H1 (cell line): ENCODE results near the gene RAB26. TPM values are rescaled to one million over a fixed set of nuclear protein-coding genes. Genes with fewer than 3 reads are reported as not detected.
A peak's percentile ranks its signal among the peaks of the same experiment; 100 is the strongest.

ENCODE experiments used
- CTCF ChIA-PET: fragments of 300-600 bp; sonication (Branson Sonifier 250); formaldehyde crosslinking; loops from one replicate; lab custom pipeline; 2021; ENCODE audit not compliant: partially characterized antibody; lab: Charles Lee
- POLR2A ChIA-PET: fragments of 300-600 bp; sonication (Branson Sonifier 250); formaldehyde crosslinking; loops from one replicate; lab custom pipeline; 2021; ENCODE audit warnings: inconsistent platforms; ENCODE audit not compliant: partially characterized antibody; lab: Charles Lee
- DNase-seq, 2 experiments: peaks; one replicate each; pipeline versions ENCODE4 v3.0.0 to v3.0.0-alpha.2; 2010 to 2022; ENCODE audit warnings: low spot score in 2 of 2, low read depth in 1 of 2, mixed read lengths in 1 of 2
- FAIRE-seq: peaks from 2 replicates; lab custom pipeline; 2011; peaks lifted over from hg19 to GRCh38; lab: Jason Lieb, UNC
- H2AFZ ChIP-seq: 2 replicates; pipeline ENCODE4 v1.8.1; 2012; ENCODE audit warnings: low read length, inconsistent platforms
- H2AK5ac ChIP-seq: 2 replicates; pipeline ENCODE4 v1.6.1; 2013; ENCODE audit warnings: low read depth, low read length
- H2BK120ac ChIP-seq: replicated peaks from 2 replicates; pipeline ENCODE3; 2013; ENCODE audit warnings: low read depth, low read length, inconsistent platforms
- H2BK12ac ChIP-seq: 2 replicates; pipeline ENCODE4 v1.6.1; 2013; ENCODE audit warnings: low read depth, low read length
- H2BK15ac ChIP-seq: 2 replicates; pipeline ENCODE4 v1.6.1; 2013; ENCODE audit warnings: low read length
- H2BK20ac ChIP-seq: 2 replicates; pipeline ENCODE4 v1.6.1; 2013; ENCODE audit warnings: low read length
- H2BK5ac ChIP-seq: 2 replicates; pipeline ENCODE4 v1.6.1; 2013; ENCODE audit warnings: low read depth, low read length
- H3K14ac ChIP-seq: 2 replicates; pipeline ENCODE4 v1.6.1; 2013; ENCODE audit warnings: inconsistent platforms; ENCODE audit not compliant: insufficient read length
- H3K18ac ChIP-seq: 2 replicates; pipeline ENCODE4 v1.6.1; 2013; ENCODE audit warnings: low read length; ENCODE audit errors: extremely low read depth
- H3K23ac ChIP-seq: 2 replicates; pipeline ENCODE4 v1.6.1; 2013; ENCODE audit warnings: inconsistent platforms; ENCODE audit not compliant: insufficient read length
- H3K23me2 ChIP-seq: 2 replicates; pipeline ENCODE4 v1.6.1; 2013; ENCODE audit warnings: low read depth, low read length
- H3K27ac ChIP-seq: 2 replicates; pipeline ENCODE4 v1.6.1; 2011; ENCODE audit warnings: low read depth, low read length, inconsistent platforms
- H3K27me3 ChIP-seq, 4 experiments: replicated peaks in 1 of 4; 1 replicate in 1 of 4; 2 replicates in 3 of 4; pipeline versions ENCODE4 v1.6.1 to v1.8.1; 2011 to 2013; ENCODE audit warnings: low read length in 3 of 4, mild to moderate bottlenecking in 3 of 4, inconsistent platforms in 2 of 4, mixed read lengths in 2 of 4, moderate library complexity in 1 of 4; ENCODE audit not compliant: control insufficient read depth in 3 of 4, insufficient read depth in 3 of 4; ENCODE audit errors: extremely low read depth in 1 of 4
- H3K36me3 ChIP-seq, 4 experiments: 2 replicates each; pipeline versions ENCODE4 v1.6.1 to v1.8.1; 2011 to 2013; ENCODE audit warnings: mild to moderate bottlenecking in 4 of 4, low read length in 3 of 4, moderate library complexity in 2 of 4, control low read depth in 1 of 4, inconsistent platforms in 1 of 4; ENCODE audit not compliant: insufficient read depth in 4 of 4, control insufficient read depth in 2 of 4
- H3K4ac ChIP-seq: replicated peaks from 2 replicates; pipeline ENCODE3; 2013; ENCODE audit warnings: low read length, low read depth, mixed read lengths, inconsistent platforms; ENCODE audit not compliant: insufficient read length
- H3K4me1 ChIP-seq, 4 experiments: replicated peaks in 1 of 4; 1 replicate in 1 of 4; 2 replicates in 3 of 4; pipeline versions ENCODE4 v1.6.1 to v1.8.1; 2011 to 2013; ENCODE audit warnings: low read length in 3 of 4, inconsistent platforms in 2 of 4, mixed read lengths in 1 of 4; ENCODE audit not compliant: insufficient read depth in 4 of 4, control insufficient read depth in 3 of 4
- H3K4me2 ChIP-seq, 2 experiments: 2 replicates each; pipeline versions ENCODE4 v1.6.1 to v1.8.1; 2011 to 2013; ENCODE audit warnings: low read depth in 2 of 2, low read length in 2 of 2, control low read depth in 1 of 2, inconsistent platforms in 1 of 2, mild to moderate bottlenecking in 1 of 2; ENCODE audit not compliant: insufficient read depth in 1 of 2
- H3K4me3 ChIP-seq, 4 experiments: fragments of 200-600, 300-600 bp in 1 of 4; sonication (generic), shearing (Covaris generic), sonication (Bioruptor Twin) in 1 of 4; 2 replicates each; pipeline versions ENCODE4 v1.5.1 to v1.8.1; 2011 to 2016; ENCODE audit warnings: low read length in 4 of 4, low read depth in 3 of 4, control low read depth in 2 of 4, inconsistent platforms in 2 of 4, mild to moderate bottlenecking in 2 of 4, mixed read lengths in 1 of 4, moderate library complexity in 1 of 4; ENCODE audit not compliant: insufficient read depth in 2 of 4; ENCODE audit errors: extremely low read depth in 1 of 4
- H3K56ac ChIP-seq: replicated peaks from 2 replicates; pipeline ENCODE3; 2013; ENCODE audit warnings: low read depth, mild to moderate bottlenecking, mixed read lengths, low read length, inconsistent platforms; ENCODE audit not compliant: insufficient read length
- H3K79me1 ChIP-seq: 2 replicates; pipeline ENCODE4 v1.6.1; 2013; ENCODE audit warnings: low read depth, low read length, control low read depth
- H3K79me2 ChIP-seq, 2 experiments: 2 replicates each; pipeline versions ENCODE4 v1.6.1 to v1.8.1; 2012 to 2013; ENCODE audit warnings: low read length in 2 of 2, mild to moderate bottlenecking in 2 of 2, inconsistent platforms in 1 of 2; ENCODE audit not compliant: insufficient read depth in 2 of 2, control insufficient read depth in 1 of 2
- H3K9ac ChIP-seq, 4 experiments: replicated peaks in 1 of 4; 1 replicate in 1 of 4; 2 replicates in 3 of 4; pipeline versions ENCODE4 v1.6.1 to v1.8.1; 2011 to 2013; ENCODE audit warnings: low read depth in 3 of 4, low read length in 3 of 4, control low read depth in 2 of 4, mild to moderate bottlenecking in 2 of 4, moderate library complexity in 2 of 4, inconsistent platforms in 1 of 4; ENCODE audit errors: extremely low read depth in 1 of 4
- H3K9me3 ChIP-seq, 2 experiments: 2 replicates each; pipeline versions ENCODE4 v1.6.1 to v1.8.1; 2012 to 2013; ENCODE audit warnings: mild to moderate bottlenecking in 2 of 2, moderate library complexity in 2 of 2, control low read depth in 1 of 2, inconsistent platforms in 1 of 2, low read depth in 1 of 2, low read length in 1 of 2, mixed read lengths in 1 of 2; ENCODE audit not compliant: insufficient read depth in 2 of 2
- H4K20me1 ChIP-seq, 2 experiments: replicated peaks in 1 of 2; 2 replicates each; pipeline versions ENCODE3 to v1.8.1; 2011 to 2013; ENCODE audit warnings: inconsistent platforms in 2 of 2, low read length in 2 of 2, mild to moderate bottlenecking in 1 of 2; ENCODE audit not compliant: insufficient read depth in 2 of 2, control insufficient read depth in 1 of 2
- H4K5ac ChIP-seq: 2 replicates; pipeline ENCODE4 v1.6.1; 2013; ENCODE audit warnings: low read length, low read depth, mixed read lengths, inconsistent platforms; ENCODE audit not compliant: insufficient read length
- H4K8ac ChIP-seq: 2 replicates; pipeline ENCODE4 v1.8.0; 2013; ENCODE audit warnings: mild to moderate bottlenecking, moderate library complexity, low read length, inconsistent platforms; ENCODE audit not compliant: insufficient read depth; ENCODE audit errors: extremely low read depth
- H4K91ac ChIP-seq: replicated peaks from 2 replicates; pipeline ENCODE3; 2013; ENCODE audit warnings: low read length, mixed read lengths, inconsistent platforms; ENCODE audit not compliant: insufficient read length
- EGR1 ChIP-seq: IDR thresholded peaks from 2 replicates; pipeline ENCODE4 v1.6.1; 2011; ENCODE audit warnings: low read depth, low read length, borderline replicate concordance
- WGBS, 2 experiments: shearing (Covaris generic) in 1 of 2; methylation state at CpG; one replicate each; pipeline versions ENCODE4 v1.1.6 to v1.1.7; 2013 to 2015; ENCODE audit warnings: low lambda C conversion rate in 2 of 2, mixed read lengths in 2 of 2, inconsistent platforms in 1 of 2, low coverage in 1 of 2, missing lambda C conversion rate in 1 of 2; ENCODE audit not compliant: insufficient replicate concordance in 2 of 2, insufficient coverage in 1 of 2, insufficient read length in 1 of 2; ENCODE audit errors: extremely low coverage in 1 of 2, missing lambda C conversion rate in 1 of 2; 5-methylcytosine and 5-hydroxymethylcytosine counted together
- polyA plus RNA-seq, 7 experiments: library from polyadenylated mRNA; depleted of rRNA in 3 of 7; stranded (reverse) in 5 of 7; unstranded in 2 of 7; fragments of >200 nt in 5 of 7; fragments of 200-250 nt in 2 of 7; gene quantifications; 1 replicate in 5 of 7; 2 replicates in 1 of 7; 4 replicates in 1 of 7; pipeline versions ENCODE4 v1.2.1 to v1.2.3, GENCODE V29; 2011 to 2013; ENCODE audit warnings: missing spikeins in 2 of 7, mixed read lengths in 2 of 7
- total RNA-seq: library from RNA; stranded (reverse); fragmentation: NEBNext Ultra II Directional; extraction: Animal tissue kit (Norgen Biotek cat#: 25700); gene quantifications from 2 replicates; pipeline ENCODE4 v1.2.1, GENCODE V29; 2021

RAB26 gene
- total and polyA plus RNA-seq, 2 of the 8 experiments (the other 6 are each of a cell fraction or from before 2014, with no cell fraction given) = 4.3 to 5.4 TPM

GRCh38 chr16:2181952-2182351, 33.5 kb downstream of the RAB26 start:
- H3K23me2 ChIP-seq = peaks cover 2% of the 10 kb centered on the region; the same call in 1 of the 2 replicates
- no peak overlapping the region for H4K5ac ChIP-seq
- no peak overlapping the region for H3K4me2 ChIP-seq
- no peak overlapping the region for H3K56ac ChIP-seq
- H2BK15ac ChIP-seq = peak overlapping the region; percentile 61
- H4K8ac ChIP-seq = no peak overlapping the region
- ChIA-PET CTCF (interaction anchor here (1.0 to 1.9 kb wide), 4 partner anchors 13 to 181 kb away, joined by 3 to 4 read pairs (median 4); no protein-coding TSS in a partner anchor), POLR2A (interaction anchor here (1.2 to 3.2 kb wide), 5 partner anchors 26 to 156 kb away, joined by 3 to 23 read pairs (median 4); partner anchors contain the start of genes NHERF2 and TRAF7)
- H2BK120ac ChIP-seq = no peak overlapping the region
- no peak overlapping the region for H4K91ac ChIP-seq
- FAIRE-seq (no peak), DNase-seq (no peak)
- no peak overlapping the region for H3K18ac ChIP-seq
- H2AK5ac ChIP-seq = 0 out of 2 replicates have a peak overlapping the region, but pooled peaks have one; percentile 77
- peaks cover 0 to 7% (median 2%) of the 10 kb centered on the region in 4 experiments; a peak in 4 of 7 replicates for H3K4me1 ChIP-seq
- WGBS, 2 experiments = 90% methylated on average over 20 of the region's 20 CpGs; no CpG with 5 or more reads in 1 of the 2 experiments
- H3K9ac ChIP-seq = no peak overlapping the region; a peak in 1 of 7 replicates
- no peak overlapping the region for H2BK12ac ChIP-seq
- 0 out of 2 replicates have a peak overlapping the region, but pooled peaks have one; percentile 24 for H2BK5ac ChIP-seq
- peaks cover 0 to 12% (median 0%) of the 10 kb centered on the region in 4 experiments; a peak in 2 of 8 replicates for H3K36me3 ChIP-seq
- no peak overlapping the region for H3K4ac ChIP-seq
- H3K79me2 ChIP-seq = no peaks in the 10 kb centered on the region
- TF ChIP-seq EGR1 = no peak
- H3K79me1 ChIP-seq = no peaks in the 10 kb centered on the region
- no peak overlapping the region for H3K14ac ChIP-seq
- no peaks in the 10 kb centered on the region; a peak in 1 of 7 replicates for H3K27me3 ChIP-seq
- no peak overlapping the region for H3K27ac ChIP-seq
- H2BK20ac ChIP-seq = no peak overlapping the region
- H3K4me3 ChIP-seq = no peak overlapping the region
- no peak overlapping the region for H2AFZ ChIP-seq
- H4K20me1 ChIP-seq = peaks cover 0 to 10% of the 10 kb centered on the region in 2 experiments
- H3K23ac ChIP-seq = no peak overlapping the region
- no peaks in the 10 kb centered on the region for H3K9me3 ChIP-seq
